K562 (cell line): Measurements from ENCODE around the gene CHMP2A. TPM values are rescaled to one million over a fixed set of nuclear protein-coding genes. Genes with fewer than 3 reads are reported as not detected.

Source experiments
- KAT7 ChIP-seq: sonication (generic); formaldehyde crosslinking; IDR thresholded peaks from 2 replicates; pipeline ENCODE4 v1.8.0; 2022; ENCODE audit warnings: missing genetic modification reagents, mild to moderate bottlenecking, borderline replicate concordance
- polyA plus RNA-seq, 8 experiments: library from polyadenylated mRNA; depleted of rRNA in 4 of 8; stranded (reverse) in 5 of 8; unstranded in 3 of 8; fragments of >200 nt; fragmentation: Nextera tagmentation in 2 of 8; fragmentation: Illumina TruSeq in 1 of 8; extraction: Ambion mirVana in 2 of 8; extraction: Trizol in 1 of 8; gene quantifications; 2 replicates each; pipeline versions ENCODE4 v1.2.1 to v1.2.3, GENCODE V29; 2011 to 2014; ENCODE audit warnings: inconsistent platforms in 1 of 8, missing spikeins in 1 of 8
- total RNA-seq, 7 experiments: library from RNA; depleted of rRNA in 6 of 7; stranded (reverse); fragments of >200 nt in 6 of 7; fragmentation: Illumina TruSeq in 2 of 7; extraction: Trizol in 2 of 7; gene quantifications; 2 replicates each; pipeline versions ENCODE4 v1.2.1 to v1.2.3, GENCODE V29; 2011 to 2021; ENCODE audit warnings: low replicate concordance in 1 of 7
- TF ChIP-seq, protein P1 (sequence below): fragments of 200-600 bp; sonication (generic); IDR thresholded peaks from one replicate; pipeline ENCODE4 v1.6.1; 2012; ENCODE audit warnings: mild to moderate bottlenecking, low read depth, low read length, inconsistent platforms
- TF ChIP-seq, protein P2 (sequence below): fragments of 250-450 bp; sonication (Bioruptor Pico); IDR thresholded peaks from 2 replicates; pipeline ENCODE4 v1.4.0; 2020; ENCODE audit warnings: mild to moderate bottlenecking
- TF ChIP-seq, protein P3 (sequence below), 2 experiments: IDR thresholded peaks; 2 replicates each; pipeline ENCODE4 v1.6.1; 2011; ENCODE audit warnings: borderline replicate concordance in 1 of 2, control low read depth in 1 of 2, low read depth in 1 of 2, low read length in 1 of 2, mild to moderate bottlenecking in 1 of 2, mixed read lengths in 1 of 2, moderate library complexity in 1 of 2; ENCODE audit not compliant: insufficient read depth in 1 of 2, insufficient read length in 1 of 2, poor library complexity in 1 of 2, severe bottlenecking in 1 of 2; ENCODE audit errors: extremely low read depth in 1 of 2
- TF ChIP-seq, protein P4 (sequence below): fragments of 450-650 bp; IDR thresholded peaks from 2 replicates; pipeline ENCODE4 v1.6.1; 2018; ENCODE audit warnings: mild to moderate bottlenecking, low read depth; ENCODE audit not compliant: partially characterized antibody
- TF ChIP-seq, protein P5 (sequence below): sonication (generic); formaldehyde crosslinking; IDR thresholded peaks from 2 replicates; pipeline ENCODE4 v1.8.0; 2022; ENCODE audit warnings: mild to moderate bottlenecking, missing genetic modification reagents

Gene CHMP2A
- total and polyA plus RNA-seq, 9 of the 15 experiments (the other 6 are each of a cell fraction or from before 2014, with no cell fraction given): 57.6 to 159 (median 87.2) TPM

DNA sequence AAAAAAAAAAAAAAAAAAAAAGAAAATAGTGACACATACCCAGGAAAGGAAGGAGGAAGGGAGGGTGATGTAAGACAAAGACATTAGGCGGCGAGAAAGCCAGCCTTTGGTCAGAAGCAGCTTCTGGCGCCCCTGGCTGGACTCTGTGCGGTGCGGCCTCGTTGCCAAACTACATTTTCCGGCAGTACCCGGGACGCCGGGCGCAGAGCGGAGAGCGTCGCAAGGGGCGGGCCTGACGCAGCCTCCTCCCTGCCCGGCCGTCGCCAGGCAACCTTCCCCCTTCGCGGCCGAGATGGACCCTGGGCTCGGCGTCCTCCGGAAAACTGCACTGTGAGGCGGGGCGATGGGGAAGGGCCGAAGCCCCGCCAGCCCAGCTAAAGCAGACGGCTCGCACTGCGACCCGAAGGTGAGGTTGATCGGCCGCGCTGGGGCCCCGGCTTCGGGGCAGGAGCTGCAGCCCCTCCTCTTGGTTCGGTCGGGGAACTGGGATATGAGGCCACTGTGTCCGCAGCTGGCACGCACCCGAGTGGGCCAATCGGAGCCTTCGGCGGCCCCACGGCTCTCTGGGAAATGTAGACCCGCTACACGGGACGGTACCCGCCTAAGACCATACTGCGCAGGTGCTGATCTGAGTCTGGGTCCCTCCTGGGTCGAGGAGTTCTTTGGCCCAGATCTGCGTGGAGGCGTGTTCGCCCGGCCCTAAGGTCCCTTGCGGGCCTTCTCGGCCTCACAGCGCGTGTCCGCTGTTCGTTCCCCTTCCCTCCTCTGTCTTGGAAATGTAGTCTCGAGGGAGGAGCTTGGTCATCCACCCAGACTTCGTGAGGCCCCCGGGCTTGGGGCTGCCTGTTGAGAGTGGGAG, 20.5 kb upstream of the CHMP2A start (continued):
- TF ChIP-seq, protein P1, sequence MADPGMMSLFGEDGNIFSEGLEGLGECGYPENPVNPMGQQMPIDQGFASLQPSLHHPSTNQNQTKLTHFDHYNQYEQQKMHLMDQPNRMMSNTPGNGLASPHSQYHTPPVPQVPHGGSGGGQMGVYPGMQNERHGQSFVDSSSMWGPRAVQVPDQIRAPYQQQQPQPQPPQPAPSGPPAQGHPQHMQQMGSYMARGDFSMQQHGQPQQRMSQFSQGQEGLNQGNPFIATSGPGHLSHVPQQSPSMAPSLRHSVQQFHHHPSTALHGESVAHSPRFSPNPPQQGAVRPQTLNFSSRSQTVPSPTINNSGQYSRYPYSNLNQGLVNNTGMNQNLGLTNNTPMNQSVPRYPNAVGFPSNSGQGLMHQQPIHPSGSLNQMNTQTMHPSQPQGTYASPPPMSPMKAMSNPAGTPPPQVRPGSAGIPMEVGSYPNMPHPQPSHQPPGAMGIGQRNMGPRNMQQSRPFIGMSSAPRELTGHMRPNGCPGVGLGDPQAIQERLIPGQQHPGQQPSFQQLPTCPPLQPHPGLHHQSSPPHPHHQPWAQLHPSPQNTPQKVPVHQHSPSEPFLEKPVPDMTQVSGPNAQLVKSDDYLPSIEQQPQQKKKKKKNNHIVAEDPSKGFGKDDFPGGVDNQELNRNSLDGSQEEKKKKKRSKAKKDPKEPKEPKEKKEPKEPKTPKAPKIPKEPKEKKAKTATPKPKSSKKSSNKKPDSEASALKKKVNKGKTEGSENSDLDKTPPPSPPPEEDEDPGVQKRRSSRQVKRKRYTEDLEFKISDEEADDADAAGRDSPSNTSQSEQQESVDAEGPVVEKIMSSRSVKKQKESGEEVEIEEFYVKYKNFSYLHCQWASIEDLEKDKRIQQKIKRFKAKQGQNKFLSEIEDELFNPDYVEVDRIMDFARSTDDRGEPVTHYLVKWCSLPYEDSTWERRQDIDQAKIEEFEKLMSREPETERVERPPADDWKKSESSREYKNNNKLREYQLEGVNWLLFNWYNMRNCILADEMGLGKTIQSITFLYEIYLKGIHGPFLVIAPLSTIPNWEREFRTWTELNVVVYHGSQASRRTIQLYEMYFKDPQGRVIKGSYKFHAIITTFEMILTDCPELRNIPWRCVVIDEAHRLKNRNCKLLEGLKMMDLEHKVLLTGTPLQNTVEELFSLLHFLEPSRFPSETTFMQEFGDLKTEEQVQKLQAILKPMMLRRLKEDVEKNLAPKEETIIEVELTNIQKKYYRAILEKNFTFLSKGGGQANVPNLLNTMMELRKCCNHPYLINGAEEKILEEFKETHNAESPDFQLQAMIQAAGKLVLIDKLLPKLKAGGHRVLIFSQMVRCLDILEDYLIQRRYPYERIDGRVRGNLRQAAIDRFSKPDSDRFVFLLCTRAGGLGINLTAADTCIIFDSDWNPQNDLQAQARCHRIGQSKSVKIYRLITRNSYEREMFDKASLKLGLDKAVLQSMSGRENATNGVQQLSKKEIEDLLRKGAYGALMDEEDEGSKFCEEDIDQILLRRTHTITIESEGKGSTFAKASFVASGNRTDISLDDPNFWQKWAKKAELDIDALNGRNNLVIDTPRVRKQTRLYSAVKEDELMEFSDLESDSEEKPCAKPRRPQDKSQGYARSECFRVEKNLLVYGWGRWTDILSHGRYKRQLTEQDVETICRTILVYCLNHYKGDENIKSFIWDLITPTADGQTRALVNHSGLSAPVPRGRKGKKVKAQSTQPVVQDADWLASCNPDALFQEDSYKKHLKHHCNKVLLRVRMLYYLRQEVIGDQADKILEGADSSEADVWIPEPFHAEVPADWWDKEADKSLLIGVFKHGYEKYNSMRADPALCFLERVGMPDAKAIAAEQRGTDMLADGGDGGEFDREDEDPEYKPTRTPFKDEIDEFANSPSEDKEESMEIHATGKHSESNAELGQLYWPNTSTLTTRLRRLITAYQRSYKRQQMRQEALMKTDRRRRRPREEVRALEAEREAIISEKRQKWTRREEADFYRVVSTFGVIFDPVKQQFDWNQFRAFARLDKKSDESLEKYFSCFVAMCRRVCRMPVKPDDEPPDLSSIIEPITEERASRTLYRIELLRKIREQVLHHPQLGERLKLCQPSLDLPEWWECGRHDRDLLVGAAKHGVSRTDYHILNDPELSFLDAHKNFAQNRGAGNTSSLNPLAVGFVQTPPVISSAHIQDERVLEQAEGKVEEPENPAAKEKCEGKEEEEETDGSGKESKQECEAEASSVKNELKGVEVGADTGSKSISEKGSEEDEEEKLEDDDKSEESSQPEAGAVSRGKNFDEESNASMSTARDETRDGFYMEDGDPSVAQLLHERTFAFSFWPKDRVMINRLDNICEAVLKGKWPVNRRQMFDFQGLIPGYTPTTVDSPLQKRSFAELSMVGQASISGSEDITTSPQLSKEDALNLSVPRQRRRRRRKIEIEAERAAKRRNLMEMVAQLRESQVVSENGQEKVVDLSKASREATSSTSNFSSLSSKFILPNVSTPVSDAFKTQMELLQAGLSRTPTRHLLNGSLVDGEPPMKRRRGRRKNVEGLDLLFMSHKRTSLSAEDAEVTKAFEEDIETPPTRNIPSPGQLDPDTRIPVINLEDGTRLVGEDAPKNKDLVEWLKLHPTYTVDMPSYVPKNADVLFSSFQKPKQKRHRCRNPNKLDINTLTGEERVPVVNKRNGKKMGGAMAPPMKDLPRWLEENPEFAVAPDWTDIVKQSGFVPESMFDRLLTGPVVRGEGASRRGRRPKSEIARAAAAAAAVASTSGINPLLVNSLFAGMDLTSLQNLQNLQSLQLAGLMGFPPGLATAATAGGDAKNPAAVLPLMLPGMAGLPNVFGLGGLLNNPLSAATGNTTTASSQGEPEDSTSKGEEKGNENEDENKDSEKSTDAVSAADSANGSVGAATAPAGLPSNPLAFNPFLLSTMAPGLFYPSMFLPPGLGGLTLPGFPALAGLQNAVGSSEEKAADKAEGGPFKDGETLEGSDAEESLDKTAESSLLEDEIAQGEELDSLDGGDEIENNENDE: no peak
- TF ChIP-seq, protein P2, sequence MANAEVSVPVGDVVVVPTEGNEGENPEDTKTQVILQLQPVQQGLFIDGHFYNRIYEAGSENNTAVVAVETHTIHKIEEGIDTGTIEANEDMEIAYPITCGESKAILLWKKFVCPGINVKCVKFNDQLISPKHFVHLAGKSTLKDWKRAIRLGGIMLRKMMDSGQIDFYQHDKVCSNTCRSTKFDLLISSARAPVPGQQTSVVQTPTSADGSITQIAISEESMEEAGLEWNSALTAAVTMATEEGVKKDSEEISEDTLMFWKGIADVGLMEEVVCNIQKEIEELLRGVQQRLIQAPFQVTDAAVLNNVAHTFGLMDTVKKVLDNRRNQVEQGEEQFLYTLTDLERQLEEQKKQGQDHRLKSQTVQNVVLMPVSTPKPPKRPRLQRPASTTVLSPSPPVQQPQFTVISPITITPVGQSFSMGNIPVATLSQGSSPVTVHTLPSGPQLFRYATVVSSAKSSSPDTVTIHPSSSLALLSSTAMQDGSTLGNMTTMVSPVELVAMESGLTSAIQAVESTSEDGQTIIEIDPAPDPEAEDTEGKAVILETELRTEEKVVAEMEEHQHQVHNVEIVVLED (CRISPR knock-in tag): peak; percentile 94
- 0 out of 2 replicates have a peak, but pooled peaks have one; percentile 25 for TF ChIP-seq KAT7
- TF ChIP-seq, protein P3, sequence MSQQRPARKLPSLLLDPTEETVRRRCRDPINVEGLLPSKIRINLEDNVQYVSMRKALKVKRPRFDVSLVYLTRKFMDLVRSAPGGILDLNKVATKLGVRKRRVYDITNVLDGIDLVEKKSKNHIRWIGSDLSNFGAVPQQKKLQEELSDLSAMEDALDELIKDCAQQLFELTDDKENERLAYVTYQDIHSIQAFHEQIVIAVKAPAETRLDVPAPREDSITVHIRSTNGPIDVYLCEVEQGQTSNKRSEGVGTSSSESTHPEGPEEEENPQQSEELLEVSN (IDR thresholded peaks at IDR 0.05; ENCODE audit: borderline replicate concordance in 1 of 2, extremely low read depth in 1 of 2, insufficient read depth in 1 of 2, insufficient read length in 1 of 2, low read depth in 1 of 2, low read length in 1 of 2, poor library complexity in 1 of 2, severe bottlenecking in 1 of 2): peak; percentile 73 to 78
- TF ChIP-seq, protein P4, sequence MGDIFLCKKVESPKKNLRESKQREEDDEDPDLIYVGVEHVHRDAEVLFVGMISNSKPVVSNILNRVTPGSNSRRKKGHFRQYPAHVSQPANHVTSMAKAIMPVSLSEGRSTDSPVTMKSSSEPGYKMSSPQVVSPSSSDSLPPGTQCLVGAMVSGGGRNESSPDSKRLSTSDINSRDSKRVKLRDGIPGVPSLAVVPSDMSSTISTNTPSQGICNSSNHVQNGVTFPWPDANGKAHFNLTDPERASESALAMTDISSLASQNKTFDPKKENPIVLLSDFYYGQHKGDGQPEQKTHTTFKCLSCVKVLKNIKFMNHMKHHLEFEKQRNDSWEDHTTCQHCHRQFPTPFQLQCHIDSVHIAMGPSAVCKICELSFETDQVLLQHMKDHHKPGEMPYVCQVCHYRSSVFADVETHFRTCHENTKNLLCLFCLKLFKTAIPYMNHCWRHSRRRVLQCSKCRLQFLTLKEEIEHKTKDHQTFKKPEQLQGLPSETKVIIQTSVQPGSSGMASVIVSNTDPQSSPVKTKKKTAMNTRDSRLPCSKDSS: no peak
- TF ChIP-seq, protein P5, sequence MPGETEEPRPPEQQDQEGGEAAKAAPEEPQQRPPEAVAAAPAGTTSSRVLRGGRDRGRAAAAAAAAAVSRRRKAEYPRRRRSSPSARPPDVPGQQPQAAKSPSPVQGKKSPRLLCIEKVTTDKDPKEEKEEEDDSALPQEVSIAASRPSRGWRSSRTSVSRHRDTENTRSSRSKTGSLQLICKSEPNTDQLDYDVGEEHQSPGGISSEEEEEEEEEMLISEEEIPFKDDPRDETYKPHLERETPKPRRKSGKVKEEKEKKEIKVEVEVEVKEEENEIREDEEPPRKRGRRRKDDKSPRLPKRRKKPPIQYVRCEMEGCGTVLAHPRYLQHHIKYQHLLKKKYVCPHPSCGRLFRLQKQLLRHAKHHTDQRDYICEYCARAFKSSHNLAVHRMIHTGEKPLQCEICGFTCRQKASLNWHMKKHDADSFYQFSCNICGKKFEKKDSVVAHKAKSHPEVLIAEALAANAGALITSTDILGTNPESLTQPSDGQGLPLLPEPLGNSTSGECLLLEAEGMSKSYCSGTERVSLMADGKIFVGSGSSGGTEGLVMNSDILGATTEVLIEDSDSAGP (CRISPR knock-in tag): no peak
